GM19372 (cell line): Measurements from ENCODE around the gene ZNF581.

Source experiments
- ATAC-seq: cut with Tn5 transposase; IDR thresholded peaks from one replicate; pipeline ENCODE4 v1.9.1; 2021; ENCODE audit warnings: mild to moderate bottlenecking, low read depth, moderate library complexity; ENCODE audit not compliant: unreplicated experiment

Gene ZNF581

GRCh38 chr19:55609326-55609725 is 34.1 kb upstream of the ZNF581 start:
- ATAC-seq, result no peak

GRCh38 chr19:55611300-55611982 is 32.0 kb upstream of the ZNF581 start:
- ATAC-seq, result no peak

GRCh38 chr19:55611983-55612645 is 31.3 kb upstream of the ZNF581 start:
- ATAC-seq, result no peak

GRCh38 chr19:55613396-55613795 is 30.1 kb upstream of the ZNF581 start:
- ATAC-seq, result no peak

- ATAC-seq, result no peak
These were observed 29.3 kb upstream of the ZNF581 start for GRCh38 chr19:55613930-55614710.

GRCh38 chr19:55614711-55615542 is 28.5 kb upstream of the ZNF581 start:
- ATAC-seq, result no peak

GRCh38 chr19:55615543-55616394 is 27.7 kb upstream of the ZNF581 start:
- ATAC-seq, result no peak

- ATAC-seq, result no peak
These were observed 27.0 kb upstream of the ZNF581 start for GRCh38 chr19:55616395-55616875.

- no peak for ATAC-seq
These were observed 26.0 kb upstream of the ZNF581 start for GRCh38 chr19:55617426-55617825.

- no peak for ATAC-seq
These were observed 25.0 kb upstream of the ZNF581 start for GRCh38 chr19:55618426-55618825.

- ATAC-seq, result no peak
These were observed 24.2 kb upstream of the ZNF581 start for GRCh38 chr19:55619286-55619685.

GRCh38 chr19:55620410-55621204 is 22.8 kb upstream of the ZNF581 start:
- no peak for ATAC-seq

GRCh38 chr19:55621205-55621672 is 22.2 kb upstream of the ZNF581 start:
- ATAC-seq, result no peak

- ATAC-seq, result no peak
These were observed 21.7 kb upstream of the ZNF581 start for GRCh38 chr19:55621673-55622231.

- ATAC-seq, result no peak
These were observed 21.0 kb upstream of the ZNF581 start for GRCh38 chr19:55622242-55622969.

GRCh38 chr19:55623130-55623529 is 20.3 kb upstream of the ZNF581 start:
- no peak for ATAC-seq

GRCh38 chr19:55623561-55623960 is 19.9 kb upstream of the ZNF581 start:
- no peak for ATAC-seq
